ENCODE data around the gene THSD7B.

THSD7B gene

DNA sequence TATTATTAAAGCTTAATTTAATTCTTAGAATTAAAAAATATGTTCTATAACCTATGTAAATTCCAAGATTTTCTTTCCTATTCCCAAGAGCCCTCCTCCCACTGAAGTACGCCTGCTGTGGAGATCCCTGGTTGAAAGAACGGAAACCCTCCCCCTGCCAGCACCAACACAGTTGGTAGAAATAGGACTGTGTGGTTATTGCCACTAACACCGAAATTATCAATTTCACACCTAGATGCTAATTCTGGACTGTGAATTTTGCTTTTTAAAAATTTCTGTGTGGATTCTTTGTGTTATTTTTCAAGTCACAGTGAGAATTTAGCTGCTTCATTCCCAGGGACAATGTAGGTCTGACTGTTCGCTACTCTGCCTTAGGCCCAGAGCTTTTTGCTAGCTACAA lies 893.1 kb downstream of the THSD7B start:
- Histone ChIP-seq H3K27me3 (ENCODE audit: insufficient read depth, low read length) (no peaks in the 10 kb centered on the region), H3K9me3 (ENCODE audit: insufficient read depth, low read depth, low read length) (no peaks in the 10 kb centered on the region), H3K9ac (ENCODE audit: low read depth, low read length) (no peak overlapping the region), H3K4me3 (ENCODE audit: low read length) (no peak overlapping the region), H3K36me3 (ENCODE audit: insufficient read depth, low read length) (no peaks in the 10 kb centered on the region), H3K4me1 (ENCODE audit: insufficient read depth, low read length) (no peaks in the 10 kb centered on the region), H3K27ac (ENCODE audit: low read depth, low read length) (no peak overlapping the region)
- 100% methylated on average over 1 of the region's 4 CpGs for WGBS

DNA sequence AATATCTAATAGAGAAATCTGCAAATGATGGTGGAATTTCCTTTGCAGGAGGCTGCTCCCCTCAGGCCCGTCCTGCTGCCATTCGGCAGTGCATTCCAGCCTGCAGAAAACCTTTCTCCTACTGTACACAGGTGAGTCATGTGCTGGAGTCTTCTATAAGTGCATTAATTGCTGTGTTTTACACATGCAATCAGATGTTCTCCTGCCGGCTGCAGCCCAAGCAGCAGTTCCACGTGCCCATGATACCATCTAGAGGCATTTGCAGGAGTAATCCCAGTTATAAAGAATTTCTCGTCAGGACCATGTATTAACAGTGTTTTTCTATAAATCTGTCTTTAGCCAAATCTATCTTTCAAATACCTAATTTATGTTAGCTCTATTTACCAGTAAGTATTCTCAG lies 894.3 kb downstream of the THSD7B start:
- H3K4me1 ChIP-seq (ENCODE audit: insufficient read depth, low read length) = no peaks in the 10 kb centered on the region
- no peak overlapping the region for H3K4me3 ChIP-seq (ENCODE audit: low read length)
- no peak overlapping the region for H3K27ac ChIP-seq (ENCODE audit: low read depth, low read length)
- H3K36me3 ChIP-seq (ENCODE audit: insufficient read depth, low read length) = no peaks in the 10 kb centered on the region
- H3K9me3 ChIP-seq (ENCODE audit: insufficient read depth, low read depth, low read length) = no peaks in the 10 kb centered on the region
- H3K9ac ChIP-seq (ENCODE audit: low read depth, low read length) = no peak overlapping the region
- 83% methylated on average over 5 of the region's 5 CpGs for WGBS
- H3K27me3 ChIP-seq (ENCODE audit: insufficient read depth, low read length) = no peaks in the 10 kb centered on the region

- Histone ChIP-seq H3K4me3 (ENCODE audit: low read length) (no peak overlapping the region), H3K9me3 (ENCODE audit: insufficient read depth, low read depth, low read length) (no peaks in the 10 kb centered on the region)
- WGBS = 97% methylated on average over 3 of the region's 3 CpGs
Measured at GRCh38 chr2:137670111-137670510, 904.8 kb downstream of the THSD7B start.

GRCh38 chr2:137672989-137673552 lies 907.7 kb downstream of the THSD7B start:
- Histone ChIP-seq H3K9ac (ENCODE audit: low read depth, low read length) (no peak overlapping the region), H3K4me1 (ENCODE audit: insufficient read depth, low read length) (no peaks in the 10 kb centered on the region), H3K27me3 (ENCODE audit: insufficient read depth, low read length) (no peaks in the 10 kb centered on the region), H3K9me3 (ENCODE audit: insufficient read depth, low read depth, low read length) (no peaks in the 10 kb centered on the region), H3K4me3 (ENCODE audit: low read length) (no peak overlapping the region), H3K27ac (ENCODE audit: low read depth, low read length) (no peak overlapping the region), H3K36me3 (ENCODE audit: insufficient read depth, low read length) (no peaks in the 10 kb centered on the region)

More at GRCh38 chr2:137670111-137670510, 904.8 kb downstream of the THSD7B start:
- H3K4me1 ChIP-seq (ENCODE audit: insufficient read depth, low read length) = no peaks in the 10 kb centered on the region
- no peaks in the 10 kb centered on the region for H3K36me3 ChIP-seq (ENCODE audit: insufficient read depth, low read length)
- H3K27ac ChIP-seq (ENCODE audit: low read depth, low read length) = no peak overlapping the region
- no peak overlapping the region for H3K9ac ChIP-seq (ENCODE audit: low read depth, low read length)
- H3K27me3 ChIP-seq (ENCODE audit: insufficient read depth, low read length) = no peaks in the 10 kb centered on the region

GRCh38 chr2:137674991-137675390 lies 909.6 kb downstream of the THSD7B start:
- H3K27ac ChIP-seq (ENCODE audit: low read depth, low read length) = no peak overlapping the region
- H3K4me3 ChIP-seq (ENCODE audit: low read length) = no peak overlapping the region
- no peaks in the 10 kb centered on the region for H3K4me1 ChIP-seq (ENCODE audit: insufficient read depth, low read length)
- H3K9me3 ChIP-seq (ENCODE audit: insufficient read depth, low read depth, low read length) = no peaks in the 10 kb centered on the region
- H3K9ac ChIP-seq (ENCODE audit: low read depth, low read length) = no peak overlapping the region
- no peaks in the 10 kb centered on the region for H3K27me3 ChIP-seq (ENCODE audit: insufficient read depth, low read length)
- WGBS = 83% methylated on average over 1 of the region's 2 CpGs
- H3K36me3 ChIP-seq (ENCODE audit: insufficient read depth, low read length) = no peaks in the 10 kb centered on the region

GRCh38 chr2:137675584-137676327 lies 910.4 kb downstream of the THSD7B start:
- Histone ChIP-seq H3K9ac (ENCODE audit: low read depth, low read length) (no peak overlapping the region), H3K4me1 (ENCODE audit: insufficient read depth, low read length) (no peaks in the 10 kb centered on the region), H3K27me3 (ENCODE audit: insufficient read depth, low read length) (no peaks in the 10 kb centered on the region), H3K36me3 (ENCODE audit: insufficient read depth, low read length) (no peaks in the 10 kb centered on the region), H3K27ac (ENCODE audit: low read depth, low read length) (no peak overlapping the region), H3K4me3 (ENCODE audit: low read length) (no peak overlapping the region), H3K9me3 (ENCODE audit: insufficient read depth, low read depth, low read length) (no peaks in the 10 kb centered on the region)
- WGBS = 93% methylated on average over 3 of the region's 4 CpGs

- 97% methylated on average over 3 of the region's 3 CpGs for WGBS
- no peaks in the 10 kb centered on the region for H3K27me3 ChIP-seq (ENCODE audit: insufficient read depth, low read length)
- no peaks in the 10 kb centered on the region for H3K36me3 ChIP-seq (ENCODE audit: insufficient read depth, low read length)
- H3K9me3 ChIP-seq (ENCODE audit: insufficient read depth, low read depth, low read length) = no peaks in the 10 kb centered on the region
- no peak overlapping the region for H3K27ac ChIP-seq (ENCODE audit: low read depth, low read length)
- H3K9ac ChIP-seq (ENCODE audit: low read depth, low read length) = no peak overlapping the region
- H3K4me3 ChIP-seq (ENCODE audit: low read length) = no peak overlapping the region
- no peaks in the 10 kb centered on the region for H3K4me1 ChIP-seq (ENCODE audit: insufficient read depth, low read length)
Measured at GRCh38 chr2:137676346-137676745, 911.0 kb downstream of the THSD7B start.

- Histone ChIP-seq H3K9me3 (ENCODE audit: insufficient read depth, low read depth, low read length) (no peaks in the 10 kb centered on the region), H3K27me3 (ENCODE audit: insufficient read depth, low read length) (no peaks in the 10 kb centered on the region), H3K4me3 (ENCODE audit: low read length) (no peak overlapping the region), H3K27ac (ENCODE audit: low read depth, low read length) (no peak overlapping the region), H3K36me3 (ENCODE audit: insufficient read depth, low read length) (no peaks in the 10 kb centered on the region), H3K4me1 (ENCODE audit: insufficient read depth, low read length) (no peaks in the 10 kb centered on the region), H3K9ac (ENCODE audit: low read depth, low read length) (no peak overlapping the region)
- no CpG with 5 or more reads among the region's 1 CpG for WGBS
Measured at GRCh38 chr2:137677466-137677865, 912.1 kb downstream of the THSD7B start.

DNA sequence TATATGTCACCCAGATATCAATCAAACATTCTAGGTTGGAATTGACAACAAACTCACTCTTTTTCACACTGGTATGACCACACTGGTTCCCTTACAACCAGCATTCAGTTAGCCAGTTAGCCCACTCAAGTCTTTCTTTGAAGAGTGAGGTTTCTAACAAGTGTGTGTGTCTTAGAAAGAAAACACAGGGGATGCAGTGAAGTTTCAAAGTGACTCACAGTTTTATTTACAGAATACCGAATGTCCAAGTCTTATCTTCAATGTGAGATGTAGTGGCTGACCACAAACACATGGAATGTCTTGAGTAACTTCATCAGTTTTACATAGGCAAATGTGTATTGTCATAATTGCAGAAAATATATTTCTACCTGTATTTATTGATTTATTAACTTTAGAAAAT lies 924.2 kb downstream of the THSD7B start:
- Histone ChIP-seq H3K9ac (ENCODE audit: low read depth, low read length) (no peak overlapping the region), H3K9me3 (ENCODE audit: insufficient read depth, low read depth, low read length) (no peaks in the 10 kb centered on the region), H3K27ac (ENCODE audit: low read depth, low read length) (no peak overlapping the region), H3K36me3 (ENCODE audit: insufficient read depth, low read length) (no peaks in the 10 kb centered on the region), H3K27me3 (ENCODE audit: insufficient read depth, low read length) (no peaks in the 10 kb centered on the region), H3K4me3 (ENCODE audit: low read length) (no peak overlapping the region), H3K4me1 (ENCODE audit: insufficient read depth, low read length) (no peaks in the 10 kb centered on the region; the same call in 1 of the 2 replicates)
- 91% methylated on average over 1 of the region's 1 CpG for WGBS

DNA sequence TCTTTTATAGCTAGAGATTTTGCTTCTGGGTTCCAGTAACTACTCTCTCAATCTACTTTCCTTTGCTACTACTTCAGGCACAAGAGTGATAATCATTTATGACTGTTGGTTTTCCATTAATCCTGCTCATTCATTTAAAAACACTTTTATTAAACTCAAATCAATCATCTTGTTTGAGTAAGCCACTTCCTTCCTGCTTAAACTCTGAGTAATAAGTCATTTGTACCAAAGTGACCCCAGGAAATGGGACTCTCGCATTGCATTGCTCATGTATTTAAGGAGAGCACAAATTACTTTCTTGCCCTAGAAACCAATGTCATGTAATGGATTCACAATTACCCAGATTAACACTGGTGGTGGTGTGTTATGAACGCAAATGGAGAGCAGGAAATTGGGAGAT lies 928.2 kb downstream of the THSD7B start:
- Histone ChIP-seq H3K9me3 (ENCODE audit: insufficient read depth, low read depth, low read length) (no peaks in the 10 kb centered on the region), H3K27ac (ENCODE audit: low read depth, low read length) (no peak overlapping the region)
- WGBS = 46% methylated on average over 2 of the region's 2 CpGs

DNA sequence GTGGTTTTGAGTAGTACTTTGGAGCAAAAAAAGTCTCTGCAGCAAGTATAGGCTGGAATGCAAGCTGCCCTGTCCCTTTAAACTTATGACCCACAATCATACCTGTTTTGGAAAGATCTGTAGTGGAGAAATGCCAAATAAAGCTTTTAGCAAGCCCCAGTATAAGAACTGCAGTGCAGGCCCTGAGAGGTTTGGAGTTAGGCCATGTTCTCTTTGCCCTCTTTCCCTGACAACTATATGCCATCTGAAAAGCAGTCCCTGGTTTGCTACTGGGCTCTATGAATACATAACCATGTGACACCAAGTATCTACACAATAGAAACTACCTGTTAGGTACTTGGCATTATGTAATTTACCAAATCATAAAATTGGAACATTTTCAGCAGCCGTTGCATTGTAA lies 931.6 kb downstream of the THSD7B start:
- no peak overlapping the region for H3K27ac ChIP-seq (ENCODE audit: low read depth, low read length)
- WGBS = 94% methylated on average over 1 of the region's 1 CpG
- H3K9ac ChIP-seq (ENCODE audit: low read depth, low read length) = no peak overlapping the region
- H3K4me1 ChIP-seq (ENCODE audit: insufficient read depth, low read length) = no peaks in the 10 kb centered on the region
- peaks cover 17% of the 10 kb centered on the region for H3K9me3 ChIP-seq (ENCODE audit: insufficient read depth, low read depth, low read length)
- no peaks in the 10 kb centered on the region for H3K36me3 ChIP-seq (ENCODE audit: insufficient read depth, low read length)
- no peaks in the 10 kb centered on the region for H3K27me3 ChIP-seq (ENCODE audit: insufficient read depth, low read length)
- H3K4me3 ChIP-seq (ENCODE audit: low read length) = no peak overlapping the region

More for the DNA sequence above, 928.2 kb downstream of the THSD7B start:
- Histone ChIP-seq H3K27me3 (ENCODE audit: insufficient read depth, low read length) (no peaks in the 10 kb centered on the region), H3K9ac (ENCODE audit: low read depth, low read length) (no peak overlapping the region), H3K4me3 (ENCODE audit: low read length) (no peak overlapping the region), H3K36me3 (ENCODE audit: insufficient read depth, low read length) (no peaks in the 10 kb centered on the region), H3K4me1 (ENCODE audit: insufficient read depth, low read length) (no peaks in the 10 kb centered on the region; the same call in 1 of the 2 replicates)
